ENCODE measurements around the gene OR2Y1. TPM values are rescaled to one million over a fixed set of nuclear protein-coding genes. Genes with fewer than 3 reads are reported as not detected.
"Not testable (repeated sequence)": the region's sequence is repeated elsewhere in the genome, so short reads cannot be mapped to it uniquely, and the experiment has no call there.

Gene OR2Y1
- polyA plus RNA-seq (2013, experiment 1 of 2; ENCODE audit: insufficient read length) = not detected
- not detected for polyA plus RNA-seq (2013, experiment 2 of 2; ENCODE audit: insufficient read length)

DNA sequence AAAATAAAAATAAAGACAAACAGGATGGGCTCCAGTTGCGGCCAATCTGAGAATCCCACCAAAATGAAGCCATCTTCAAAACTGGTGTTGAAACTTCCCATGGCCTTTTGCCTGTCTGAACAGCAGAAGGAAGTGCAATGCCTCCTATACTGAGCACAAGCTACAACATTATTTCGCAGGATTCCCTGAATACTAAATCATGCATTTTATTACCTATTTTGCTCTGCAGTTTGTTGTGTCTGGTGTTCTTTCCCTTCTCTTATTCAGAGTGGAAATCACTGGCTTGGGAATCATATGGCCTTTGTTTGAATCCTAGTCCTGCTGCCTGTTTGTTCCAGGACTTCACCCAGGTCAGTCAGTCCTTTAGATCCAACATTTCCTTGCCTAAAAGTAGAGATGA is at the start of gene OR2Y1:
TSS of gene OR2Y1 (minus strand) at position 101 of the 400 bp plus-strand sequence. CDS start at position 101, 0 bp downstream.
- no peak for DNase-seq

- DNase-seq = not testable (repeated sequence)
Observed at GRCh38 chr5:180788651-180789410, 49.0 kb upstream of the OR2Y1 start.

DNA sequence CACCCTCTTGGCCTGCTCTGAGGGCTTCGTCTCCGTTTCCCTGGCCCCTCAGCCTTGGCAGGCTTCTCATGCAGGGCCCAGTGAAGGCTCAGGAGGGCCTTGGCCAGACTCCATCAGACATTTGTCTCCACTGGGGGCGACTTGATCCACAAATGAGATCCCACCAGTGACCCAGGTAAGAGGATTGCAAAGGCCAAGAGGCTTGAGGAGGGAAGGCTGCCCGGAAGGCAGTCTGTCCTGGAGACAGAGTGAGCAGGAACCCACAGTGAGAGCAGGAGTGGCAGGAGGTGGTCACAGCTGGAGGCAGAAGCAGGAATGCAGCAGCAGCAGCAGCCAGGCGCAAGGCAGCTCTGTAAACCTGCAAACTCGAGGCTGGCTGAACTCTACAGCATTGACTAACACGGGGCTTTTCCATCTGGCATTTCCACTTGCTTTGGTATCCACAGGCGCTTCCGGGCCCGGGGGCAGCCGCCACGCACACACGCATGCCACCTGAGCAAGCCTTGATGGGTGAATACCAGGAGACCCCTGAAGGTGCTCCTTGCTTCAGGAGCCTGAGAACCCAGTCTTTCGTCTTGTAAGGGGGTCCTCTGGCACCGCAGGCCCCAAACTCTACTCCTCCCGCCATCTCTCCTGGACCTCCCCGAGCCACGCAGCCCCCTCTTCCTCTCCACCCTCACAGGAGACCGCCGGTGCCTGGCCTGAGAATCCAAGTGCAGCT is 48.0 kb upstream of the OR2Y1 start:
- peak; percentile 71 for DNase-seq

GRCh38 chr5:180786531-180787398 is 46.9 kb upstream of the OR2Y1 start:
- peak; percentile 21 for DNase-seq

DNA sequence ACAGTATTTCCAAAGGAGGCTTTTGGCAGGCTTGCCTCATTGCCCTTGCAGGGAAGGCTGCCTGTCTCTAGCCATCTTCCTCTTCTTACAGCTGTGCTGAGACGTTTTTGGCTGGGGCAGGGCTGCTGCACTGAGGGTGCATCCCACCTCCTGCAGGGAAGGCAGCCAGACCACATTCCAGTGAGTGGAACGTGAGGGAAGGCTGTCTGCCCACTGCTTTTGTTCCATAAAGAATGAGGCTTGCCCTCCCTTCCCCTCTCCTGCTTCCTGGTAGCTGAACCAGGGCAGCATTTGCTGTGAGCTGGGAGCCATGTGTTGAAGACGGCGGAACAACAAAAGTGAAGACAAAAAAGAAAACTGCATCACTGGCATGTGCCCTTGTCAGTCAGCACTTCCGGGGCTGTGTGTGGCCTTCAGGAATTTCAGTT is 46.0 kb upstream of the OR2Y1 start:
- DNase-seq = peak; percentile 93

GRCh38 chr5:180785121-180785781 is 45.4 kb upstream of the OR2Y1 start:
- peak; percentile 91 for DNase-seq

DNA sequence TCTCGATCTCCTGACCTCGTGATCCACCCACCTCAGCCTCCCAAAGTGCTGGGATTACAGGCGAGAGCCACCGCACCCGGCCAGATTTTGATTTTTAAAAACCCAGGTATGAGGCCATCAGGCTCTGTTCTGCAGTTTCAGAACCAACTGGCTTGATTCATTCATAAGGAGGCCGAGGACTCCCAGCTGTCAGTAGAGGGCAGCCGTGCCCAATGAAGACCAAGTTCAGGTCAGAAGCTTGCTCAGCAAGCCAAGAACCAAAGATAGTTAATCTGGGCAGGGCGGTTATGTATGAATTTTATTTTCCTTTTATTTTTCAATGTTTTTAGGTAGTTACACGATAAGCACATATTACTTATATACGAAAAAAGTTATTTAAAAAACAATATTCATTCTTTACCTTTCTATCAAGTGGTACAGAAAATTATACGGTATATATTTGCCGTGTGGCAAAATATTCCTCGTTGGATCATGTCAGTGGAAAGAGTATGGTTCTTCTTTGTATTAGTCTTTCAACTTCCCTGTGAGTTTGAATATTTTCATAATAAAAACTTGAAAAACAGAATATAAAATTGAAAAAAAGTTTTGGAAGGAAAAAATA is 44.7 kb upstream of the OR2Y1 start:
- DNase-seq = peak; percentile 86

DNA sequence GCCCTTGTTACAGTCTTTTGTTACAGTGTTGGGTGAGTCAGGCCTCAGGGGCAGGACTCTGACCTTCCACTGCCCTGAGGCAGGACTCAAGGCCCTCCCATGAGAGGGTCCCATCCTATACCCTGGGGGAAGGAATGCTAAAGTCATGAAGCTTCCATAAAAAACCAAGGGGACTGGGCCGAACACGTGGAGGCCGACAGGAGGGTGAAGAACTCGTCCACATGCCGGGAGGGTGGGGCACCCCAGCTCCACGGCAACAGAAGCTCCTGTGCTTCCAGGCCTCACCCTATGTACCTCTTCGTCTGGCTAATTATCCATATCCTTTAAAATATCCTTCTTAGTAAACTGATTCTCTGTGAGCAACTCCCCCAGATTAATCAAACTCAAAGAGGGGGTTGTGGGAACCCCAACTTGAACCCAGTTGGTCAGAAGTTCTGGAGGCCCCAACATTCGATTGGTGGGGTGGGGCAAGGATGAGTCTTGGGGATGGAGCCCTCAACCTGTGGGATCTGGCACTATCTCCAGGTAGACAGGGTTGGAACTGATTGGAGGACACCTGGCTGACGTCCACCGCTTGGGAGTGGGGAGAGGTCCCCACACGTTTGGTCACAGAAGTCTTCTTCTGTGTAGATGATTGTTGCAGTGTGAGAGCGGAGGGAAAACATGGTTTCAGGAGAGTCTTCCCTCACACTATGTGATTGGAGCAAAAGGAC is 43.6 kb upstream of the OR2Y1 start:
- no peak for DNase-seq

- no peak for DNase-seq
Observed at GRCh38 chr5:180782748-180783147, 42.9 kb upstream of the OR2Y1 start.

DNA sequence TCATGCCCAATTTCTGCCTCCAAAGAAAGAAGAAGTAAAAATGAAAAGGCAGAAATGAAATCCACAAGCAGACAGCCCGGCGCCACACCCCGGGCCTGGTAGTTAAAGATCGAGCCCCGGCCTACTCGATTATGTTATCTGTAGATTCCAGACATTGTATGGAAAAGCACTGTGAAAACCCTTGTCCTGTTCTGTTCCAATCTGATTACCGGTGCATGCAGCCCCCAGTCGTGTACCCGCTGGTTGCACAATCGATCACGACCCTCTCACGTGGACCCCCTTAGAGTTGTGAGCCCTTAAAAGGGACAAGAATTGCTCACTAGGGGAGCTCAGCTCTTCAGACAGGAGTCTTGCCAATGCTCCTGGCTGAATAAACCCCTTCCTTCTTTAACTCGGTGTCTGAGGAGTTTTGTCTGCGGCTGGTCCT is 42.1 kb upstream of the OR2Y1 start:
- not testable (repeated sequence) for DNase-seq

GRCh38 chr5:180779985-180780610 is 40.2 kb upstream of the OR2Y1 start:
- no peak for DNase-seq

- DNase-seq = no peak
Observed at GRCh38 chr5:180777475-180777874, 37.6 kb upstream of the OR2Y1 start.

DNA sequence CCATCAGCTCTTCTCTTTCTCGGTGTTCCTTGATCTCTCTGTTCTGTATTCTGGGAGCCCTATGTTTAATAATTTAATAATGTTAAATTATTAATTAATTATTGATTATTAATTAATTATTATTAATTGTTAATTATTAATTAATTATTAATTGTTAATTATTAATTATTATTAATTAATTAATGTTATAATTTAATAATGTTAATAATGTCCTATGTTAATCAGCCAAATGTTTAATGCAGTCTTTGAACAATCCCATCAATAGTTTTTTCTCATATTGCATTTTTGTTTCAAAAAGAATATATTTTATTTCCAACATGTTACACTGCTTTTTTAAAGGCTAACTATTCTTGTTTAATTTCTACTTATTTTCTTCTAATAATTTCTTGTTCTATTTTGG is 36.5 kb upstream of the OR2Y1 start:
- DNase-seq = no peak

GRCh38 chr5:180775624-180776023 is 35.8 kb upstream of the OR2Y1 start:
- no peak for DNase-seq

DNA sequence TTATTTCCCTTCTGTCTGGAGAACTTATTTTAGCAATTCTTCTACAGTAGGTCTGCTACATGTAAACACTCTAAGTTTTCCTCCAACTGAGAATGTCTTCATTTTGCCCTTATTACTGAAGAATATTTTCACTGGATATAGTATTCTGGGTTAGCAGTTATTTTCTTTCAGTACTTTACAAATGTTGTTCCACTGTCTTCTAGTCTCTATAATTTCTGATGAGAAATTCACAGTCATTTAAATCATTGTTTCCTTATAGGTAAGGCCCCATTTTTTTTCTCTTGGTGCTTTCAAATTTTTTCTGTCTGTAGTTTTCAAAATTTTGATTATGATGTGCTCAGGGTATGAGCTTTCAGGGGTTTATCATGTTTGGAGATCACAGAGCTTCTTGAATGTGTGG is 32.0 kb upstream of the OR2Y1 start:
- no peak for DNase-seq

DNA sequence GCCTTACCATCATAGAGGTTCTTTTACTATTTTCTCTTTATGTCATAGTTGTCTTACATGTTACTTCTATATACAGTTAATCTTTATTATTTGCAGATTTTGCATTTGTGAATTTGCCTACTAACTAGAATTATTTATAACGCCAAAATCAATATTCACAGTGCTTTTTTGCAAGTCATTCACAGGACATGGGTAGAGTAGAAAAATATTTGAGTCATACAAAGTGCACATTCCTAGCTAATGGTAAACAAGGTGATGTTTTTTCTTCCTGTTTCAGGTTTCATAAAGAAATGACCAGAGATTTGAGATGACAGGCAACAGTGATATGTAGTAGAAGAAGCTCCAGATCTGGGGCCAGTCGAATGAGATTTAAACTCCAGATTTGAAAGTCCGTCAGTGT is 30.0 kb upstream of the OR2Y1 start:
- no peak for DNase-seq

GRCh38 chr5:180755601-180756000 is 15.7 kb upstream of the OR2Y1 start:
- DNase-seq = no peak

GRCh38 chr5:180744253-180744652 is 4.4 kb upstream of the OR2Y1 start:
- no peak for DNase-seq

- no peak for DNase-seq
Observed at GRCh38 chr5:180742727-180743126, 2.9 kb upstream of the OR2Y1 start.

GRCh38 chr5:180740953-180741352 is 1.1 kb upstream of the OR2Y1 start:
- not testable (repeated sequence) for DNase-seq

- no peak for DNase-seq
Observed at GRCh38 chr5:180739271-180739670, 587 bp downstream of the OR2Y1 start.

All from fibroblast of skin of scalp (primary cell).